HCT116 (cell line): ENCODE results near the gene MAB21L3. TPM values are rescaled to one million over a fixed set of nuclear protein-coding genes. Genes with fewer than 3 reads are reported as not detected.

Source experiments
- ATAC-seq: fragments of 200-7000 bp; cut with Tn5 transposase; 2 replicates; pipeline ENCODE4 v1.9.1; 2020; ENCODE audit warnings: mild to moderate bottlenecking, moderate library complexity
- BruUV-seq: library from RNA; stranded (reverse); fragments of 400-500 nt; replicated peaks from 2 replicates; lab custom pipeline; 2021; lab: Mats Ljungman, UMichigan
- CTCF ChIA-PET: fragments of 300-600 bp; sonication (Branson Sonifier 250); formaldehyde crosslinking; loops from one replicate; lab custom pipeline; 2021; ENCODE audit warnings: antibody characterized with exemption; lab: Charles Lee
- POLR2A ChIA-PET: fragments of 300-600, 350-600 bp; sonication (Branson Sonifier 250); formaldehyde crosslinking; loops from one replicate; lab custom pipeline; 2021; ENCODE audit warnings: antibody characterized with exemption; lab: Charles Lee
- RAD21 ChIA-PET, 2 experiments: fragments of 300-600 bp; sonication (Branson Sonifier 250); formaldehyde crosslinking; loops; one replicate each; lab custom pipeline; 2023; ENCODE audit warnings: low total read pairs in 2 of 2; ENCODE audit not compliant: uncharacterized antibody in 2 of 2, unreplicated experiment in 2 of 2, low non-redundant PET in 1 of 2; lab: Charles Lee
- DNase-seq: peaks from one replicate; pipeline ENCODE4 v3.0.0-alpha.2; 2010; ENCODE audit warnings: low read depth, low spot score
- H2AFZ ChIP-seq: fragments of 200-600 bp; shearing (Covaris generic), sonication (generic); 2 replicates; pipeline ENCODE4 v1.6.1; 2017; ENCODE audit warnings: low read depth, mixed run types, mixed read lengths, antibody characterized with exemption, low read length; ENCODE audit not compliant: poor library complexity, severe bottlenecking
- H3K27ac ChIP-seq: 2 replicates; pipeline ENCODE4 v1.5.1; 2012; ENCODE audit warnings: low read depth, low read length
- H3K27me3 ChIP-seq: fragments of 200-600 bp; sonication (generic); 2 replicates; pipeline ENCODE4 v1.6.1; 2016; ENCODE audit warnings: mixed run types, low read length, mixed read lengths; ENCODE audit not compliant: insufficient read depth
- H3K36me3 ChIP-seq, 2 experiments: fragments of 200-500 bp in 1 of 2; fragments of 200-600 bp in 1 of 2; sonication (Bioruptor generic) in 1 of 2; sonication (generic) in 1 of 2; 2 replicates each; pipeline versions ENCODE4 v1.5.1 to v1.6.1; 2014 to 2016; ENCODE audit warnings: low read length in 2 of 2, inconsistent platforms in 1 of 2, mixed read lengths in 1 of 2, mixed run types in 1 of 2; ENCODE audit not compliant: insufficient read depth in 2 of 2, control insufficient read depth in 1 of 2
- H3K4me1 ChIP-seq, 2 experiments: fragments of 200-600 bp in 1 of 2; sonication (generic) in 1 of 2; 2 replicates each; pipeline versions ENCODE4 v1.5.1 to v1.6.1; 2012 to 2017; ENCODE audit warnings: low read length in 2 of 2, inconsistent platforms in 1 of 2, mild to moderate bottlenecking in 1 of 2, mixed read lengths in 1 of 2, mixed run types in 1 of 2, moderate library complexity in 1 of 2; ENCODE audit not compliant: insufficient read depth in 2 of 2, control insufficient read depth in 1 of 2
- H3K4me2 ChIP-seq: fragments of 200-600 bp; sonication (generic); 2 replicates; pipeline ENCODE4 v1.6.1; 2017; ENCODE audit warnings: mixed run types, low read length, mixed read lengths
- H3K4me3 ChIP-seq, 2 experiments: fragments of 200-600 bp in 1 of 2; sonication (generic) in 1 of 2; replicated peaks in 1 of 2; 2 replicates each; pipeline ENCODE4 v1.5.1; 2011 to 2016; ENCODE audit warnings: low read length in 2 of 2, control low read depth in 1 of 2, low read depth in 1 of 2, mild to moderate bottlenecking in 1 of 2, mixed read lengths in 1 of 2, mixed run types in 1 of 2
- H3K79me2 ChIP-seq: fragments of 200-600 bp; sonication (generic); 2 replicates; pipeline ENCODE4 v1.6.1; 2017; ENCODE audit warnings: mild to moderate bottlenecking, mixed run types, low read length, moderate library complexity, mixed read lengths; ENCODE audit not compliant: insufficient read depth
- H3K9ac ChIP-seq: fragments of 200-600 bp; sonication (generic); 2 replicates; pipeline ENCODE4 v1.6.1; 2016; ENCODE audit warnings: low read length, mixed read lengths
- H3K9me2 ChIP-seq: fragments of 200-600 bp; sonication (generic), shearing (Covaris generic); 2 replicates; pipeline ENCODE4 v1.6.1; 2017; ENCODE audit warnings: mixed run types, mild to moderate bottlenecking, moderate library complexity; ENCODE audit not compliant: insufficient read depth
- H3K9me3 ChIP-seq, 2 experiments: fragments of 200-500 bp in 1 of 2; fragments of 200-600 bp in 1 of 2; sonication (Bioruptor generic) in 1 of 2; sonication (generic) in 1 of 2; 2 replicates each; pipeline ENCODE4 v1.6.1; 2014 to 2017; ENCODE audit warnings: low read length in 2 of 2, mixed read lengths in 2 of 2, inconsistent platforms in 1 of 2, low read depth in 1 of 2, mild to moderate bottlenecking in 1 of 2, mixed run types in 1 of 2, moderate library complexity in 1 of 2; ENCODE audit not compliant: control insufficient read depth in 1 of 2, insufficient read depth in 1 of 2
- H4K20me1 ChIP-seq: fragments of 200-600 bp; sonication (generic), shearing (Covaris generic); 2 replicates; pipeline ENCODE4 v1.6.1; 2017; ENCODE audit warnings: mixed run types, mild to moderate bottlenecking, moderate library complexity; ENCODE audit not compliant: insufficient read depth
- CTCF ChIP-seq, 3 experiments: fragments of 200-600 bp in 1 of 3; sonication (generic) in 1 of 3; IDR thresholded peaks in 2 of 3; conservative IDR thresholded peaks in 1 of 3; 2 replicates each; pipeline ENCODE4 v1.5.1; 2012 to 2017; ENCODE audit warnings: low read depth in 2 of 3, low read length in 2 of 3, antibody characterized with exemption in 1 of 3, borderline replicate concordance in 1 of 3, control low read depth in 1 of 3, mild to moderate bottlenecking in 1 of 3, mixed read lengths in 1 of 3, mixed run types in 1 of 3, moderate library complexity in 1 of 3; ENCODE audit not compliant: insufficient read depth in 1 of 3
- EZH2 ChIP-seq: fragments of 200-600 bp; sonication (generic); IDR thresholded peaks from 2 replicates; pipeline ENCODE4 v1.6.1; 2017; ENCODE audit warnings: antibody characterized with exemption, mixed run types
- FOSL1 ChIP-seq: IDR thresholded peaks from 2 replicates; pipeline ENCODE4 v1.6.1; 2012; ENCODE audit warnings: low read depth
- JUND ChIP-seq: IDR thresholded peaks from 2 replicates; pipeline ENCODE4 v1.6.1; 2012
- POLR2A ChIP-seq: IDR thresholded peaks from 2 replicates; pipeline ENCODE4 v1.7.0; 2011; ENCODE audit warnings: borderline replicate concordance; ENCODE audit not compliant: insufficient read depth, insufficient read length; ENCODE audit errors: extremely low read depth
- SIN3A ChIP-seq: IDR thresholded peaks from 2 replicates; pipeline ENCODE4 v1.6.1; 2012; ENCODE audit warnings: low read depth
- YY1 ChIP-seq: IDR thresholded peaks from 2 replicates; pipeline ENCODE4 v1.6.1; 2011; ENCODE audit warnings: low read length, low read depth, moderate library complexity, mild to moderate bottlenecking; ENCODE audit not compliant: insufficient replicate concordance; ENCODE audit errors: extremely low read depth
- ZBTB33 ChIP-seq: IDR thresholded peaks from 2 replicates; pipeline ENCODE4 v1.6.1; 2011; ENCODE audit warnings: mild to moderate bottlenecking, low read length, moderate library complexity; ENCODE audit not compliant: insufficient replicate concordance; ENCODE audit errors: extremely low read depth
- intact Hi-C: fragments of 100-400 bp; cut with micrococcal nuclease; formaldehyde crosslinking; loops from 2 replicates; pipeline ENCODE4 v1.10.0; 2022
- total RNA-seq: library from RNA; stranded (reverse); gene quantifications from one replicate; pipeline ENCODE4 v1.2.1, GENCODE V29; 2021; ENCODE audit not compliant: unreplicated experiment

MAB21L3 gene
- total RNA-seq, 1 experiment from 2014 or later, result not detected

GRCh38 chr1:116152577-116152943 is 41.4 kb downstream of the MAB21L3 start:
- H3K9ac ChIP-seq, result peak overlapping the region; percentile 62
- POLR2A ChIA-PET, result interaction anchor here (0.9 kb wide), 1 partner anchor 333 kb away, joined by 4 read pairs; no protein-coding TSS in a partner anchor
- no peaks in the 10 kb centered on the region for H3K36me3 ChIP-seq
- H3K4me1 ChIP-seq, result peaks cover 0 to 13% of the 10 kb centered on the region in 2 experiments; a peak in 2 of 4 replicates
- BruUV-seq, result no TSS peak
- no peaks in the 10 kb centered on the region for H4K20me1 ChIP-seq
- H3K4me3 ChIP-seq, result peak overlapping the region; percentile 45 to 59
- peak overlapping the region; percentile 58; the same call in 1 of the 2 replicates for H3K27ac ChIP-seq
- TF ChIP-seq CTCF (IDR thresholded peaks at IDR 0.05 in 2 of 3, conservative IDR thresholded peaks at IDR 0.05 in 1 of 3; ENCODE audit: borderline replicate concordance in 1 of 3, insufficient read depth in 1 of 3, low read depth in 2 of 3, low read length in 2 of 3) (no peak), POLR2A (no peak), ZBTB33 (no peak), SIN3A (no peak), EZH2 (no peak), YY1 (no peak), FOSL1 (no peak), JUND (no peak)
- TF ChIP-seq, all 23 proteins: peak for 0
- no peaks in the 10 kb centered on the region for H3K9me2 ChIP-seq
- ATAC-seq, result no peak
- ChIA-PET RAD21 (interaction anchor here (0.8 to 0.9 kb wide), 2 partner anchors 333 kb away, joined by 3 read pairs; no protein-coding TSS in a partner anchor), CTCF (interaction anchor here (0.7 to 6.3 kb wide), 7 partner anchors 13 to 1001 kb away, joined by 3 to 25 read pairs (median 7); no protein-coding TSS in a partner anchor)
- H3K4me2 ChIP-seq, result peak overlapping the region; percentile 91
- peak overlapping the region; percentile 71 for H2AFZ ChIP-seq
- intact Hi-C loops, result loop anchor here (1.0 kb wide), 1 partner anchor 333 kb away; no protein-coding TSS in a partner anchor
- no peak for DNase-seq
- no peaks in the 10 kb centered on the region for H3K9me3 ChIP-seq
- H3K79me2 ChIP-seq, result no peaks in the 10 kb centered on the region
- H3K27me3 ChIP-seq, result no peaks in the 10 kb centered on the region
